Measurements from ENCODE around the gene KRTAP12-4.
"Not testable (repeated sequence)": the region's sequence is repeated elsewhere in the genome, so short reads cannot be mapped to it uniquely, and the experiment has no call there.

KRTAP12-4 gene

GRCh38 chr21:44686843-44687561 lies 32.5 kb upstream of the KRTAP12-4 start:
- DNase-seq = no peak

- DNase-seq = no peak
Observed at GRCh38 chr21:44686000-44686781, 31.7 kb upstream of the KRTAP12-4 start.

DNA sequence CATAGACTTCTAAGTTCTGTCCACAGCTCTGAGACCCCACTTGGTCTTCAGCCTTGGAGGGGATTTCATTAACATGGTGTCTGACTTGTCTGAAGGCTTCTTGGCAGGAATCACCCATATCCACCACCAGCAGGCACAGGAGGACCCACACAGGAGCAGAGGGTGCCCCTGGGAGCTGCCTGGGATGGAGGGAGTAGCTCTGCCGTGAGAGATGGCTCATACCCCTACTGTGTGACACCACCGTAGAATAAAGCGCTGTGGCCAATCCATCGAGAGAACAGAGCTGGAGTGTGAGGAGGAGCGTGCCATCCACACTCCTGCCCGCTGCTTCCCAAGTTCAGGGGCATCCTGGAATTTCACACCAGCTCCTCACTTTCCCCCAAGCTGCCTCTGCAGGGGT lies 30.6 kb upstream of the KRTAP12-4 start:
- not testable (repeated sequence) for DNase-seq

GRCh38 chr21:44684483-44684882 lies 30.0 kb upstream of the KRTAP12-4 start:
- DNase-seq = no peak

DNA sequence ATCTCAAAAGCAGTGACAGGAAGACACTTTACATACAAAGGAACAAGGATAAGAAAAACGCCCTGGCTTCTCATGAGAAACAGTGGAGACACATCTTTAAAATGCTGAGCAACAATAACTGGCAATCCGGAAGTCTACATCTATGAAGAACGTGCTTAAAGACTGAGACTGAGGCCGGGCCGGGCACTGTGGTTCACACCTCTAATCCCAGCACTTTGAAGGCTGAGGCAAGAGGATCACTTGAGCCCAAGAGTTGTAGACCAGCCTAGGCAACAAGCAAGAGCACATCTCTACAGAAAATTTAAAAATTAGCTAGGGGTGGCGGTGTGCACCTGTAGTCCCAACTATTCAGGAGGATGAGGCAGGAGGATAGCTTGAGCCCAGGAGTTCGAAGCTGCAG lies 29.6 kb upstream of the KRTAP12-4 start:
- no peak for DNase-seq

GRCh38 chr21:44682580-44683151 lies 28.2 kb upstream of the KRTAP12-4 start:
- DNase-seq = no peak

- no peak for DNase-seq
Observed at GRCh38 chr21:44681861-44682579, 27.6 kb upstream of the KRTAP12-4 start, which contains the start of gene KRTAP12-1. TSS of gene KRTAP12-1 (minus strand) at chr21:44682163. CDS start at chr21:44682123, 40 bp downstream.

- no peak for DNase-seq
Observed at GRCh38 chr21:44681152-44681551, 26.7 kb upstream of the KRTAP12-4 start.

GRCh38 chr21:44677881-44678280 lies 23.4 kb upstream of the KRTAP12-4 start:
- DNase-seq = no peak

DNA sequence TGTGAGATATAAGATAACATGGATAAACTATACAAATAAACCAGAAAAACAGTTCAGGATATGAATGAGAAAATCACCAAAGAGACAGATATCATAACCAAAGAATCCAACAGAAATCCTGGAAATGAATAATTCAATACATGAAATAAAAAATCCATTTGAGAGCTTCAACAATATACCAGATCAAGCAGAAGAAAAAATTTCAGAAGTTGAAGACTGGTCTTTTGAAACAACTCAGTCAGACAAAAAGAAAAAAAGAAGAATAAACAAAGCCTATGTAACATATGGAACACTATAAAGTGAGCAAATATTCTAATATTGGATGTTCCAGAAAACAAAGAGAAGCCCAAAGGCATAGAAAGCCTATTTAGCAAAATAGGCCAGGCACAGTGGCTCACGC lies 17.5 kb upstream of the KRTAP12-4 start:
- no peak for DNase-seq

- no peak for DNase-seq
Observed at GRCh38 chr21:44670642-44671432, 16.4 kb upstream of the KRTAP12-4 start.

GRCh38 chr21:44667612-44668011 lies 13.2 kb upstream of the KRTAP12-4 start:
- no peak for DNase-seq

DNA sequence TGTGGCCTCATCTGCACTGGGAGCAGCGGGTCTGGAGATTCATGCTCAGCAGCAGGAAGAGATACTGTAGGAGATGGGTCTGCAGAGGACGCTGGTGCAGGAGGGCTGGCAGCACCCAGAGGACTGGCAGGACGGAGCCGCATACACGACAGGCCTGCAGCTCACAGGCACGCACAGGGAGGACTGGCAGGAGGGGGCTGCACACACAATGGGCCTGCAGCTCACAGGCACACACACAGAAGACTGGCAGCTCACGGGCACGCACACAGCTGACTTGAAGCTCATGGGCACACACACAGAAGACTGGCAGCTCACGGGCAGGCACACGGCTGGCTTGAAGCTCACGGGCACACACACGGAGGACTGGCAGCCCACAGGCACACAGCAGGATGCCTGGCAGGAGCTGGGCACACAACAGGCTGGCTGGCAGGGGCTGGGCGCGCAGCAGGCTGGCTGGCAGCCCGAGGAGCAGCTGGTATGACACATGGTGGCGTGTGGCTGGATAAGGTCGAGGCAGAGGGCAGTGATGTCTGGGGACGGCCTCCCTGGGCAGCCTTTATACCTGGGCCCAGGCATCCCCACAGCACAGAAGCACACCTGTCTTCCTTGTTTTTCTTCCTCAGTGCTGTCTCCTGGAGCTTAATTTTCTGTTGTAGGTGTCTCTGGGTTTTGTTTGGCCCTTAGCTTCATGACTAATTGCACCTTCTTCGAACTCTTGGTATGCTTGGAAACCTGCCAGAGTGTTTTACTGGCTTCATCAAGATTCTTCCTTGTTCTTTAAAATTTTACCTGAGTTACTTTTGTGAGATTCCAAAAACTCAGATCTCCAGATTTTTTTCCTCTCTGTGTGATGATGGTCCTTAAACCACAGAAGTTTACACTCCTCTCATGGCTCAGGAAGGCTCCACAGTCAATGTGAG lies 12.2 kb upstream of the KRTAP12-4 start, which contains the start of gene KRTAP12-2:
Gene KRTAP12-2, minus strand, starts transcription at position 527 of the 920 bp plus-strand sequence. Its CDS starts 41 bp downstream, at position 486.
- DNase-seq = no peak

- no peak for DNase-seq
Observed at GRCh38 chr21:44664691-44665090, 10.2 kb upstream of the KRTAP12-4 start.

DNA sequence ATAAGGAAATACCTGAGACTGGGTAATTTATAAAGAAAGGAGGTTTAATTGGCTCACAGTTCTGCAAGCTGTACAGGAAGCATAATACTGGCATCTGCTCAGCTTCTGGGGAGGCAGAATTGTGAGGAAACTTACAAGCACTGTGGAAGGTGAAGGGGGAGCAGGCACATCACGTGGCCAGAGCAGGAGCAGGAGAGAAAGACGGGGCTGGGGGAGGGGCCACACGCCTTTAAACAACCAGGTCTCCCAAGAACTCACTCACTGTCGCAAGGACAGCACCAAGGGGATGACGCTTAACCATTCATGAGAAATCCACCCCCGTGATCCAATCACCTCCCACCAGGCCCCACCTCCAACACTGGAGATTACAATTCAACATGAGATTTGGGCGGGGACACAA lies 7.1 kb upstream of the KRTAP12-4 start:
- not testable (repeated sequence) for DNase-seq

DNA sequence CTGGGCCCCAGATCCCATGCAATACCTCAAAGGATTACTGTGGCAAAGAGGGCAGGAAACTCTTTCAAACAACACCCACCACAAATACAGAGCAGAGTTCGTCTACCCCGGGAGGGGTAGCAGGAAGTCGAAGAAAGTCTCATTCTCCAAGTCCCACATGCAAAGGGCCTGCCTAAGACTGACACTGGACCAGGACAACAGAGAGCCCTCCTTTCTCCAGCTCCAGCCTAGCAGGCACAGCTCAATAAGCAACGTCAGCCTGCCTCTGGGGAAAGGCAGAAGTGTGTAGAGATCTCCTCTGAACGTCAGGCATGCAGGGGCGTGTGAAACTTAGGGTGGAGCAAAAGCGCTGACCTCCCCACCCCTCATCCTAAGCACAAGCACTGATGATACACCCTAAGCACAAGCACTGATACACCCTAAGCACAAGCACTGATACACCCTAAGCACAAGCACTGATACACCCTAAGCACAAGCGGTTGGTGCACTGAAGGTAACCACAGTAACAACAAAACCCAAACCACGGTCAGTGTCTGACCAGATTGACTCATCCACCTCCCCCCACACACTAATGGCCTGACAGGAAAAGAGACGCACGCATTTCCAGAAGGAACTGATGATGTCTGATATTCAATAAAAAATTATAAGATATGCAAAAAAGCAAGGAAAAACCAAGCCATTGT lies 4.6 kb upstream of the KRTAP12-4 start:
- no peak for DNase-seq

DNA sequence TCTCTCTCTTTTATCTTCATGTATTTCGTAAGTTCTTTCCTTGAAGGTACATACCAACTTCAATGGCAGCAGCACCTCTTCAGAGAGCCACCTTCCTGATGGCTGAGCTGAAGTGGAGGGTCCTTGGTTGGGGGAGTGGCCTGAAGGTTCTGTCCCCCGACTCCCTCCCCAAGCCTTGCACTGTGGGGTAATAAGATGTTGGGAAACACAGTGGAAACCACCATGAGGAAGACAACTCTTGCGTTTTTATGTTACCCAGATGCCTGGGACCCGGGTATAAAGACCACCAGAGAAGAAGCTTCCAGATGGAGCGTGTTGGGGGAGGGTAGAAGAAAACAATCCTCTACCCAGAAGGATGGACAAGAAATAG lies 4.1 kb upstream of the KRTAP12-4 start:
- no peak for DNase-seq

- peak; percentile 63 for DNase-seq
Observed at GRCh38 chr21:44657635-44658540, 3.4 kb upstream of the KRTAP12-4 start, which contains the start of gene KRTAP12-3. TSS of gene KRTAP12-3 (plus strand) at chr21:44657932. CDS start at chr21:44657980, 48 bp downstream.

- DNase-seq = no peak
Observed at GRCh38 chr21:44656868-44657267, 2.4 kb upstream of the KRTAP12-4 start.

All from activated T-cell treated with anti-CD3 and anti-CD28 coated beads, Interleukin-2, amount 50 U/mL, for 1 hour (primary cell).